GM21390 (cell line): ENCODE measurements around the gene MAP6D1.

Experiments used
- ATAC-seq: cut with Tn5 transposase; IDR thresholded peaks from one replicate; pipeline ENCODE4 v1.9.1; 2021; ENCODE audit not compliant: unreplicated experiment

Gene MAP6D1

GRCh38 chr3:183824761-183825455 is 469 bp downstream of the MAP6D1 start:
- peak; percentile 33 for ATAC-seq

DNA sequence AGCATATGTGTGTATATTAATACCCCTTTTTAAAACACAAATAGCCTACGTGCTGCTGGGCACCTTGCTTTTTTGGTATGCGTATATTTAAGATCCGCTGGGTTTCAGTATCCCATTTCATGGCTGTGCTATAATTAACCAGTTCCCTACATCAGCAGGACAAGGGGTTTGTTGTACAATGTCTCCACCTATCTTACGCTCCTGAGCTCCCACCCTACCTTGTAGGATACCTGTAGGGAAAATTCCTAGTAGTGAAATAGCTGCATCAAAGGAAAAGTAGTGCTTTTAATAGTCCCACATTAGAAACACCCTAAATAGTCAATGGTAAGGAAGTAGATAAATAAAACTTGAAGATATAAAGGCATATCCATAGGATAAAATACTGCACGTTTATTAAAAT is 1.4 kb downstream of the MAP6D1 start:
- no peak for ATAC-seq

GRCh38 chr3:183822631-183823030 is 2.7 kb downstream of the MAP6D1 start:
- ATAC-seq, result no peak

DNA sequence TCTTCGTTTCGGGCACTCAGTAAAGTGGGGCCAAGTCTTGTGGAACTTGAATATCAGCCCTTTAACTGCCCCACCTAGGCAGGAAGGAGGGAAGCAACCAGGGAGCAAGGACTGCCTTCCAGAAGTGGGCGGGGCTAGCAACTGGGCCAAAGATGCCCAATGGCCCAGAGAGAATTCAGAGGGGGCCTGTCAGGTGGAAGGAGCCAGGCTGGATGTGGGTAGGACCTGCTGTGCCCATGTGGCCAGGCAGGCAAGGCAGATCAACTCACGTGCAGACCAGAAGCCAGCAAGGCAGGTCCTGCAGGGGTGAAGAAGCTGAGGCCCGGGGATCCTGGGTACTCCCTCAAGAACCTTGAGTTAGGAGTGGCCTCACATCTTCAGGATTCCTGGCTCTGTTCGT is 5.5 kb downstream of the MAP6D1 start:
- no peak for ATAC-seq

DNA sequence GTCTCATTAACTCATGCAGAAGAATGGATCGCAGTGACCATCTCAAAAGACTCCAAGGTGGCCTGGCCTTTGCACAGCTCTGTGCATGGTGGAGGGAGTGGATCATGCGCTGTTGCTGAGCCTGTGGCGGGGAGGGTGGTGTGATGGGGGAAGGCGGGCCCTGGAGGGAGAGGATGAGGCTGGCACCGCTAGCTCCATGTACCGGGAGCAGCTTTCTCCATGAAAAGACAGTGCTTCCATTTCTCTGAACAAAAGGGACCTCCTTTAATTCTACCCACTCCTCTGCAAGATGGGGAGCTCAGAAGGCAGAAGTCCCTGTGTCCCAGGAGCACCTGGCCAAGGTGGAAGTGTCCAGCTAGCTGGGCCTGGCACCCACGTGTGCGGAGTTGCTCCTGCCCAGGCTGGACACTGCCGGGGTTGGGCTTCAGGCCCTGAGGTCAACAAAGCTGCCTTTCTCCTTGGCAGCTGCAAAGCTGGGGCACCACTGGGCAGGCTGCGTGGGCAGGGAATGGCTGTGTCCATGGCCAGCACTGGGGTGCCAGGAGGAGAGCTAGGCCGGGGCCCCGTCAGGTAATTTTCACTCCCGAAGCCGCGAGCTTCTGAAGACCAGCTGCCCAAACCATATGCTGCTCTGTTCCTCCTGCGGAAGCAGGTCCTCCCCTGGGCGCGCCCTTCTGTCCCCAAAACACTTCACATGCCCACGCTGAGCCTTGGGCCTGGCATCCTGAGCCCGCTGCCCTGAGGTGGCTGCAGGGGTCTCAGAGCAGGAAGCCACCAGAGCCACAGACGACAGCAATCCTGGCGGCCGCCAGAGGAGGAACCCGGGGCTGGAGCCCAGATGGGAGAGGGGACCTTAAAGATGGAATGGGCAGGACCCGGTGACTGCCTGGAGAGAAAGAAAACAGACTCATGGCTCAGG is 6.4 kb downstream of the MAP6D1 start:
- no peak for ATAC-seq

DNA sequence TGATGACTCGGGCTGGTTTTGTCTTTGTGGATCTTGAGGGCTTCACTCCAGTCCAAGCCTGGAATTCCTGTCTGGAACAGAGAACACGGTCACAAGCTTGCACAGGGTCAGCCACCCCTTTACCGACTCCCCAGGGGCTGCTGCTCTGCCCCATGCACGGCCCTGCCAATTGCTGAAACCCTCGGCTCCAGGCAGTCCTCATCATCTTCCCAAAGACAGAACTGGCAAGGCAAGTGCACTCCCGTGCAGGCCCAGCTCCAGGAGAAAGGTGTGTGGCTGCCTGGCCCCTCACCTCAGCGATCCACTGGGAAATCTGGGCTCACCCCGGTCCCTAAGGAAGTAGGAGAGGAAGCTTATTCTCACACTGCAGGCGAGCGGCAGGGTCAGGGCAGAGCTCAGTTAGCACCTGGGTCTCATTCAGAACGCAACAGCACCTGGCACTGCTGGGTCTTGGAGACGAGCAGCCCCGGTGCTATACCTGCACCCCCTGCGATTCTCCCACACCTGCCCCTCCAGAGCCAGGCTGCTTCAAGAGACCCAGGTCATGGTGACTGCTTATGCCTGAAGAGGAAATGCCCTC is 7.2 kb downstream of the MAP6D1 start:
- ATAC-seq, result no peak

- no peak for ATAC-seq
These were observed 7.7 kb downstream of the MAP6D1 start for GRCh38 chr3:183817639-183818038.

DNA sequence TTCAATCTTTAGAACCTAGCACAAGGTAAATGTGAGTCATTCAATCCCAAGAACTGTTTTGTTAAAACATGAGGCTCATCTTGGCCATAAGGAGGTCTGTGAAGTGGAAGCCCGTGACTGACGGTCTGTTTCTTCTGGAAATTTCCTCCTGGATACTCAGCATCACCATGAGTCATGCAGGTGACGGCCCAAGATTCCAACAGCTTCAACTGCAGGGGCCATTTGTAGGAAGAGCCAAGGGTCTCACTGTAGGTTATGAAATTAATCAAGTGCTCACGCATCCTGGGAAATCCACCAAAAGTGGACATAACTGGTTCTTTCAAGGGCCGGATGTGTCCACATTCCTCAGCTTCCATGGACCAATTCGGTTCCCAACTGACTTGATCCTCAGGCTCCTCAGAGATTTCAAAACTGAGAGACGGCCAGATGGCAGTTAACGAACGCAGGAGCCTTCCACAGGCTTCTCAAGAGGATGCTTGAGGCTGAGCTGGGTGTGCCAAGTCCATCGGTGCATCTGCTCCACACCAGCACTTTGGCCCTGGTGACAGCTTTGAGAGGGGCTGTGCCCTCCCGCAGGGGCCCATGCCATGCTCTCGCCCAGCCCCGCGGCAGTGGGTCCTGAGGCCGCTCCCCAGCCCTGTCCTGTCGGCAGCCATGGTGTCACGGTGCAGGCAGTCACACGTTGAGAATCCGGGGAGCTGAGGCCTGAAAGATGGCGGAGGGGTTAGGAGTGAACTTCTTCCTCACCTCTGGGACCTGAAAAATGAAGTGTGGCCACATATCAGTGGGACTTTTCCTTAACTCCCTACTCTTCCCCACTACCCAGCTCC is 8.5 kb downstream of the MAP6D1 start:
- no peak for ATAC-seq

- ATAC-seq, result no peak
These were observed 9.4 kb downstream of the MAP6D1 start for GRCh38 chr3:183815951-183816475.

DNA sequence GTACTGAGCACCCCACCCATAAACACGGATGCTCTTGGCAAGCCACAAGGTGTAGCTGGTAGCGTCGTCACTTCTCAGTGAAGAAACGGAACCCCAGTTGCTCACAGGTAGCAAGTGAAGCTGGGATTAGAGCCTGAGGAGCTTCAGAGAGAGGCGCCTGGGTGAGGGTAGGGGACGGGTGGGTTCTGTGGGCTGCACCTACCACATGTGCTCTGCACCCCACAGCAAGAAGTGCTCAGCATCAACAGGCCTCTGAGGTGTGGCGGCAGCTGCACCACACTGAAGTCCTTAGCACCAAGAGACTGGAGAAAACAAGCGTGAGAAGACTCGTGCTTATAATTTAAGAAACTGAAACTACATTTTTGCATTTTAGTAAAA is 9.8 kb downstream of the MAP6D1 start:
- ATAC-seq, result no peak

DNA sequence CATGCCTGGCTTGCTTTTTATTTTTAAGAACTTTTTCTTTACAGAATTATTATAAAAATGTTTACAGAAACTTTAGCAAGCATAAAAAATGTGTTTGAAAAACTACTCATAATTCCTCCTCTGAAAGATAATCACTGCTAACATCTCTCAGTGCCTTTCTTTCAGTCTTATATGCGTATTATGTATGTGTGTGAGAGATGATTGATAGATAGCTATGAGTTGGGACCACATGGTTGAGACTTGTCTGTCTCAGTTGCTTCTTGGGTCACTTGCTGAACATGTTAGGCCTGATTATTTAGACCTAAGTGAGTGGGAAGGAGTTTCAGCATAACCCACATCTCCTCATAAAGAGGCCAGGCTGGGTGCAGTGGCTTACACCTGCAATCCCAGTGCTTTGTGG is 11.1 kb downstream of the MAP6D1 start:
- ATAC-seq, result no peak

DNA sequence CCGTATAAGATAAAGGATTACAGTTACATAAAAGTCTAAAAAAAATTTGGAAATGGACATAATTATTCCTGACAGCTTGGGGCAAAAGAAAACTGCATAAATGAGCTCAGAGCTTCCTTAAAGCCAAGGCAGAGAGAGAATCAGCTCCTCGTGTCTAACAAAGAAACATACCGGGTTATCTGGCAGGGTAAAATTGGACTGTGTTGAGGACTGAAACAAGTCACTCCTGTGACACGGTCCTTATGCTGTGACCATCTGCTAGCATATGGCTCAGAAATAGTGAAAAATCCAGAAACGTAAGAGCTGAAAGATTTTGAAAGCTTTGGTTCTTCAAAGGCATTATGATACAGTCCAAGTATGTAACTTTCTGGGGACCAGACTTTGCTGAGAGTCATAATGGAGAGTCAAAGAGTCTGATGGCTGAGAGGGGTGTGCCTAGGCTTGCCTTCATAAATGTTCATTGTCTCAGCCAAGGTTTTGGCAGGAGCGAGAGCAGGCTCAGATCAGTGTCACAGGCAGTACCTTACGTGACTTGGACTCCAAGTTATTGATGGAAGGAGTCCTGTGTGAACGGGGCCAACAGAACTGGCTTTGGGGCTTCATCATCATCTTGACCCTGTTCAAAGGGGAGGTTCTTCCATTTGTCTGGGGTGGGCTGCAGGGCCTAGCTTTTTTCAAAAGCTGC is 12.5 kb downstream of the MAP6D1 start:
- no peak for ATAC-seq

DNA sequence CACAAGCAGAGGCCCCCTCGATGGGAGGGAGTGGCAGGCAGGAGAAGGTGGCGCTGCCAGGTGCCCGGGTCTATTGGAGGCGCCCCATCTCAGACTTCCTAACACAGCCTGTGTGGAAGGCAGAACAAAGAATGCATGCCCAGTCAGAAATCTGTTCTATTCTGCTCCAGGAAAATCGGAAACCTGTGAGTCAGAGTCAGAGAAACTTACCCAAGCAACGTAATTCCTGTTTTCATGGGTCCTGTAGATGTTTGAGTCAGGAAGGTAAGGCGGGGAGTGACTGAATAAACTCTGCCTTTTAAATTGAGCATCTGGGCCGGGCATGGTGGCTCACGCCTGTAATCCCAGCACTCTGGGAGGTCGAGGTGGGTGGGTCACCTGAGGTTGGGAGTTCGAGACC is 13.7 kb downstream of the MAP6D1 start:
- ATAC-seq, result no peak

GRCh38 chr3:183810643-183811594 is 14.5 kb downstream of the MAP6D1 start:
- no peak for ATAC-seq

DNA sequence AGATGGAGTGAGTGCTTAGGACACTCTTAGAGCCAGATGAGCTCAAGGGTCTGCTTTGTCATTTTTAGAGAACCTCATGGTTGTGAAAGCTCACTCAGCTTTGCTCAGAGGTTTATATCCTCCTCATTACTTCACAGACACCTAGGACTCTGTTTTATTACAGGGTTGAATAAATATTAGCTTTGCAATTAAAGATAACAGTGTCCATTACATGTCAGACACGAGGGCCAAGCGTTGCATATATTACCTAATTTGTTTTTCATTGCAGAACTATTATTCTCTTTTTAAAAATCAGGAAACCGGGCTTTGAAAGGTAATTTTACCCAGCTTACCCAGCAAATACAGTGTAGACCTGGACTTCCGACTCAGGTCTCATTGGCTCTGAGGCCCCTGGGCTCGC is 16.1 kb downstream of the MAP6D1 start:
- ATAC-seq, result no peak

DNA sequence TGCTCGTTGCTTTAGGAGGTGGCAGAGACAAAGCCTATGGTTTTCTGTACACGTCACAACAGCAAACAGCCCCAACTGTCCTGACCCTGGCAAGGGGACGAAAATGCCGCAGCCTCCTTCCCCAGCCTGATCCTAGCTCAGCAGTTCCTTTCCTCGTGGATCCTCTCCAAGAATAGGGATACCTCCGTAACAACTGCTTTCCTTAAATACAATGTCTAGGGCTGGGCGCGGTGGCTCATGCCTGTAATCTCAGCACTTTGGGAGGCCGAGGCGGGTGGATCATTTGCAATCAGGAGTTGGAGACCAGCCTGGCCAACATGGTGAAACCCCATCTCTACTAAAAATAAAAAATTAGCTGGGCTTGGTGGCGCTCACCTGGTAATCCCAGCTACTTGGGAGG is 17.0 kb downstream of the MAP6D1 start:
- ATAC-seq, result no peak

DNA sequence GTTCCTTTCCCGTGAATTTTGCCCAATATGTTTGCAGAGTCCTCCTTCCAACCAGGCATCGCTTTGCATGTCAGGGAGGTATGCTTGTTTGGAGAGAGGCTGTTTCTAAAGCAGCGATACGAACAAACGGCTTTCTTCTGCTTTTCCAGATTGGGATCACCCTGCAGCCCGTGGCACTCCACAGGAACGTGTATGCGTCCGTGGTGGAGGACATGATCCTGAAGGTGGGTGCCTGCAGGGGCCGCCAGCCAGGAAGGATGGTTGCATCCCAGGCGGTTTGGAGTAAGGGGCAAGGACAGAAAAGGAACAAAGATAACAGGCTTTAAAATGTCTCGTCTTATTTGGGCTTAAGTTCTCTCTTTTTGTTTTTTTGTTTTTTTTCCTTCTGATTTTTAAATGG is 17.5 kb downstream of the MAP6D1 start:
- no peak for ATAC-seq

DNA sequence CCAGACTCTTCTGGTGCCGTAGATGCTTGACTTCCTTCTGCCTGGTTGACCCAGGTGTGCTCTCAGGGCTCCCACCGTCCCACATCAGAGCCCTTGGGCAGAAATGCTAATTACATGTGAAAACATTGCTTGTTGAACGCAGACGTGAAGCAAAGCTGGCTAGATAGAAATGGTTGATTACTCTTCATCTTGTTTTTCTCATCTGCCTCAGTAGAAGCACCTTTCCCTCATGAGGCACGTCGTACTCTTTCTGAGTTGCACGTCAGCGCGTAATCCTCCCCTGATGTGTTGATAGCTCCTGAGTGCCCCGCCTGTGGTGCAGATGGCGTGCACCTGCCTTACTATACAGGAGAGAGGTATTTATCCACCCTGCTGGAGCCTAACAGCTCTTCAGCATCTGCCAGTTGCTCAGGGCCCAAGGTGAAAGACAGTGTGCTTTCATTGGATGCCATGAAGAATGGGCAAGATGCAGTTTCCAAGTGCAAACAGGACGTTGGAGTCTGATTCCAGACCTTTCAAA is 18.1 kb downstream of the MAP6D1 start:
- ATAC-seq, result no peak

DNA sequence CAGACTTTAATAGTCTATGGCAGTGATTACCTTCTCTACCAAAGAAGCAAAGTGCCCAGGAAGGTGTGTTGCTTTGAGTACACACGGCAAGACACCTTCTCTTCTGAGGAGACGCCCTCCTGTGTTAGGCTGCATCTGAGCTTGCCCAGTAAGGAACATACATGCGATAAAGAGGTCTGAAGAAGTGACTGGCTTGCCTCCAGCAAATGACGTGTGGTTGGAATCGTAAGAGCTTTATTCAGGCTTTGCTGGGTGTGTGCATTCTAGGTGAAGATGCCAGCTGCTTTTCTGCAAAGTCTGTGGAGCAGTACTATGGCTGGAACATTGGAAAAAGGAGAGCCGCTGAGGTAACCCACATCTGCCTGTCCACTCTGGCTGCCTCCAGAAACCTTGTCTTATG is 22.4 kb downstream of the MAP6D1 start:
- ATAC-seq, result no peak
